PC-9 (cell line): Measurements from ENCODE around the gene ITGB4.

Experiments used
- CTCF ChIP-seq: fragments of 200-600 bp; sonication (generic); conservative IDR thresholded peaks from 2 replicates; pipeline ENCODE4 v1.6.1; 2017; ENCODE audit warnings: mixed run types, antibody characterized with exemption, mild to moderate bottlenecking, moderate library complexity
- EZH2 ChIP-seq: fragments of 200-600 bp; sonication (generic); IDR thresholded peaks from 2 replicates; pipeline ENCODE4 v1.8.0; 2017; ENCODE audit warnings: antibody characterized with exemption, low read depth

- no peak for TF ChIP-seq CTCF
- TF ChIP-seq EZH2 = no peak
These were observed 70.0 kb downstream of the ITGB4 start for GRCh38 chr17:75791254-75791653.
